ENCODE results near the gene STK36.
A peak's percentile ranks its signal among the peaks of the same experiment; 100 is the strongest.

STK36 gene

GRCh38 chr2:218648088-218648786, 23.6 kb upstream of the STK36 start:
- peak; percentile 89 for TF ChIP-seq CTCF (conservative IDR thresholded peaks at IDR 0.05)
- no peak for TF ChIP-seq ZFX (IDR thresholded peaks at IDR 0.05)
- H3K27ac ChIP-seq = no peak overlapping the region

- H3K27ac ChIP-seq = no peak overlapping the region
- TF ChIP-seq ZFX (IDR thresholded peaks at IDR 0.05) (no peak), CTCF (conservative IDR thresholded peaks at IDR 0.05) (peak; percentile 61)
Measured at GRCh38 chr2:218648787-218649100, 23.1 kb upstream of the STK36 start.

GRCh38 chr2:218655751-218656150, 16.1 kb upstream of the STK36 start:
- TF ChIP-seq ZFX (IDR thresholded peaks at IDR 0.05) = no peak
- no peak for TF ChIP-seq CTCF (conservative IDR thresholded peaks at IDR 0.05)
- no peak overlapping the region for H3K27ac ChIP-seq

- peak; percentile 72 for TF ChIP-seq CTCF (conservative IDR thresholded peaks at IDR 0.05)
- TF ChIP-seq ZFX (IDR thresholded peaks at IDR 0.05) = peak; percentile 69
- H3K27ac ChIP-seq = peak overlapping the region; percentile 82
Measured at GRCh38 chr2:218658671-218659257, 13.1 kb upstream of the STK36 start.

- peak within 1 kb of the TSS; percentile 82 for H3K27ac ChIP-seq
- no peak; the same call in 1 of the 2 replicates for TF ChIP-seq ZFX (IDR thresholded peaks at IDR 0.05)
Measured at GRCh38 chr2:218659258-218659987, 12.5 kb upstream of the STK36 start, which contains the start of the genes BCS1L and ZNF142. Gene BCS1L, plus strand, starts transcription at chr2:218659683. Its CDS starts 1,305 bp downstream, at chr2:218660988. Gene ZNF142, minus strand, starts transcription at chr2:218659623. Its CDS starts 3,194 bp downstream, at chr2:218656429.

- TF ChIP-seq ZFX (IDR thresholded peaks at IDR 0.05) (no peak), CTCF (conservative IDR thresholded peaks at IDR 0.05) (no peak)
- peak overlapping the region; percentile 82 for H3K27ac ChIP-seq
Measured at GRCh38 chr2:218659988-218660358, 11.9 kb upstream of the STK36 start.

- TF ChIP-seq CTCF (conservative IDR thresholded peaks at IDR 0.05) (no peak), ZFX (IDR thresholded peaks at IDR 0.05) (no peak)
- H3K27ac ChIP-seq = no peak overlapping the region
Measured at GRCh38 chr2:218662377-218662776, 9.5 kb upstream of the STK36 start.
